ENCODE data around the gene SLC15A3.
A peak's percentile ranks its signal among the peaks of the same experiment; 100 is the strongest.

The SLC15A3 gene

GRCh38 chr11:60970369-60970774, 18.4 kb upstream of the SLC15A3 start:
- peak; percentile 3 for DNase-seq (ENCODE audit: low read depth)
- TF ChIP-seq CTCF (conservative IDR thresholded peaks at IDR 0.05; ENCODE audit: low read depth, low read length), result peak; percentile 90
- H3K4me3 ChIP-seq (ENCODE audit: low read length), result no peak overlapping the region

- no peak for TF ChIP-seq CTCF (conservative IDR thresholded peaks at IDR 0.05; ENCODE audit: low read depth, low read length)
- no peak for DNase-seq (ENCODE audit: low read depth)
- no peak overlapping the region for H3K4me3 ChIP-seq (ENCODE audit: low read length)
Observed at GRCh38 chr11:60968223-60968622, 16.2 kb upstream of the SLC15A3 start.

DNA sequence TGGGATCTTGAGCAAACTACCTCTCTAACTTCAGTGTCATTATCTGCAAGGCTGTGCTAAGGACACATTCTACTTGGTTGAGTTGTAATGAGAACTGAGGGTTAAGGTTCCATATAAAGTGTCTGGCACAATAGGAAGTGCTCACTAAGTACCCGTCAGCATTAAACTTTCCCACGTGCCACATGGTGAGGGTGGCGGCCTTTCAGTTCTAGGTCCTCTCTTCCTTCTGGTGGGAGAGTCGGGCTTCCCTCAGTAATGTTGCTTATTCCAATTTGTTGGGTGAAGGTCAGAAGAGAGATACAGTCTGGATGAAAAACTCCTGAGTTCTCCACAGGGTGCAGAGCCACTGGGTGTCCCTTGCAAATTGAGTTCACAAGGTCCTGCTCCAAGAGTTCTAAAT, 14.9 kb upstream of the SLC15A3 start:
- TF ChIP-seq CTCF (conservative IDR thresholded peaks at IDR 0.05; ENCODE audit: low read depth, low read length), result no peak
- DNase-seq (ENCODE audit: low read depth), result no peak
- no peak overlapping the region for H3K4me3 ChIP-seq (ENCODE audit: low read length)

- no peak overlapping the region for H3K4me3 ChIP-seq (ENCODE audit: low read length)
- no peak for TF ChIP-seq CTCF (conservative IDR thresholded peaks at IDR 0.05; ENCODE audit: low read depth, low read length)
- DNase-seq (ENCODE audit: low read depth), result no peak
Observed at GRCh38 chr11:60964801-60965200, 12.8 kb upstream of the SLC15A3 start.

DNA sequence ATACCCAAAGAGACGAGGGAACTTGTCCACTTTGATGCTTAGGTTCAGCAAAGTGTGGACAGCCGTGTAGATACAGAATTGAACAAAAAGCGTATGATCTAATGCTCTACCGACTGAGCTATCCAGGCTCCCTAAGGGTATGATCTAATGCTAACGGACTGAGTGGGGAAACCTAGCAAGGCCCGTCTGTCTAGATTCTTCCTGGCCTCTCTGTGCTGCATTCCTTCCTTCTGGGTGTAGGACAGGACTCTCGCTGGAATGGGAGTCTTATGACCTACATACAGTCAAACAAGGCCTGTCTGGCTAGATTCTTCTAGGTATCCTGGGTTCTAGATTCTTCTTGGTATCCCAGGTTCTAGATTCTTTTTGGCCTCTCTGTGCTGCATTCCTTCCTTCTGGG, 8.4 kb upstream of the SLC15A3 start:
- no peak for TF ChIP-seq CTCF (conservative IDR thresholded peaks at IDR 0.05; ENCODE audit: low read depth, low read length)
- H3K4me3 ChIP-seq (ENCODE audit: low read length), result no peak overlapping the region
- DNase-seq (ENCODE audit: low read depth), result no peak

GRCh38 chr11:60959431-60959830, 7.5 kb upstream of the SLC15A3 start:
- no peak for DNase-seq (ENCODE audit: low read depth)
- H3K4me3 ChIP-seq (ENCODE audit: low read length), result no peak overlapping the region
- TF ChIP-seq CTCF (conservative IDR thresholded peaks at IDR 0.05; ENCODE audit: low read depth, low read length), result no peak

GRCh38 chr11:60957188-60957587, 5.2 kb upstream of the SLC15A3 start:
- no peak for TF ChIP-seq CTCF (conservative IDR thresholded peaks at IDR 0.05; ENCODE audit: low read depth, low read length)
- no peak overlapping the region for H3K4me3 ChIP-seq (ENCODE audit: low read length)
- no peak for DNase-seq (ENCODE audit: low read depth)

Measured in retinal pigment epithelial cell (primary cell).